CD4-positive, alpha-beta T cell treated with Interleukin-21 for 1 hour (primary cell): ENCODE results near the gene EDA2R.

Source experiments
- DNase-seq: peaks from one replicate; pipeline ENCODE4 v3.0.0-alpha.2; 2020

Gene EDA2R

GRCh38 chrX:66638591-66639500 is at the start of gene EDA2R:
Gene EDA2R (minus strand): TSS chrX:66639078. CDS start chrX:66616020, 23,058 bp downstream.
- DNase-seq = peak; percentile 35

GRCh38 chrX:66684196-66684595 is 45.3 kb upstream of the EDA2R start:
- DNase-seq = no peak

GRCh38 chrX:66680451-66680850 is 41.6 kb upstream of the EDA2R start:
- no peak for DNase-seq

GRCh38 chrX:66677430-66677829 is 38.6 kb upstream of the EDA2R start:
- no peak for DNase-seq

GRCh38 chrX:66676990-66677389 is 38.1 kb upstream of the EDA2R start:
- no peak for DNase-seq

GRCh38 chrX:66676413-66676812 is 37.5 kb upstream of the EDA2R start:
- DNase-seq = no peak

- no peak for DNase-seq
Measured at GRCh38 chrX:66675541-66675940, 36.7 kb upstream of the EDA2R start.

- no peak for DNase-seq
Measured at GRCh38 chrX:66674506-66674905, 35.6 kb upstream of the EDA2R start.

- no peak for DNase-seq
Measured at GRCh38 chrX:66672106-66672505, 33.2 kb upstream of the EDA2R start.

GRCh38 chrX:66654411-66654810 is 15.5 kb upstream of the EDA2R start:
- no peak for DNase-seq

- no peak for DNase-seq
Measured at GRCh38 chrX:66635360-66635759, 3.5 kb downstream of the EDA2R start.

- no peak for DNase-seq
Measured at GRCh38 chrX:66634272-66634671, 4.6 kb downstream of the EDA2R start.

GRCh38 chrX:66633541-66633940 is 5.3 kb downstream of the EDA2R start:
- no peak for DNase-seq

- no peak for DNase-seq
Measured at GRCh38 chrX:66632981-66633380, 5.9 kb downstream of the EDA2R start.

GRCh38 chrX:66632473-66632872 is 6.4 kb downstream of the EDA2R start:
- DNase-seq = no peak

- DNase-seq = peak; percentile 1
Measured at GRCh38 chrX:66625525-66625924, 13.4 kb downstream of the EDA2R start.

- no peak for DNase-seq
Measured at GRCh38 chrX:66622209-66622608, 16.7 kb downstream of the EDA2R start.

- no peak for DNase-seq
Measured at GRCh38 chrX:66616944-66617343, 21.9 kb downstream of the EDA2R start.

GRCh38 chrX:66602381-66602938 is 36.4 kb downstream of the EDA2R start:
- DNase-seq = no peak

- DNase-seq = no peak
Measured at GRCh38 chrX:66601522-66601921, 37.4 kb downstream of the EDA2R start.

- DNase-seq = no peak
Measured at GRCh38 chrX:66579219-66579618, 59.7 kb downstream of the EDA2R start.

- DNase-seq = no peak
Measured at GRCh38 chrX:66553973-66554372, 84.9 kb downstream of the EDA2R start.

GRCh38 chrX:66547847-66548369 is 91.0 kb downstream of the EDA2R start:
- no peak for DNase-seq
